Transverse colon (tissue), 4 donors: ENCODE measurements around the gene CGNL1. TPM values are rescaled to one million over a fixed set of nuclear protein-coding genes. Genes with fewer than 3 reads are reported as not detected.
A peak's percentile ranks its signal among the peaks of the same experiment; 100 is the strongest.

Source experiments
- DNase-seq: peaks from one replicate; pipeline ENCODE4 v3.0.0-alpha.2; 2019
- H3K27ac ChIP-seq, 4 donors: fragments of 200-600 bp; sonication (generic); 2 replicates each; pipeline ENCODE4 v1.5.1; 2016 to 2018; ENCODE audit warnings: inconsistent platforms in 4 of 4
- H3K27me3 ChIP-seq: fragments of 200-600 bp; sonication (generic); 2 replicates; pipeline ENCODE4 v1.5.1; 2017; ENCODE audit warnings: inconsistent platforms
- H3K36me3 ChIP-seq, 4 donors: fragments of 200-600 bp; sonication (generic); 2 replicates each; pipeline ENCODE4 v1.5.1; 2017 to 2019; ENCODE audit warnings: inconsistent platforms in 4 of 4
- H3K4me1 ChIP-seq, 4 donors: fragments of 200-600 bp; sonication (generic); 2 replicates each; pipeline ENCODE4 v1.5.1; 2017 to 2020; ENCODE audit warnings: inconsistent platforms in 4 of 4
- H3K4me3 ChIP-seq, 4 donors: fragments of 200-600 bp; sonication (generic); 1 replicate in 1 of 4; 2 replicates in 3 of 4; pipeline versions ENCODE4 v1.5.1 to v1.6.1; 2017 to 2019; ENCODE audit warnings: inconsistent platforms in 4 of 4
- H3K9me3 ChIP-seq, 2 donors: fragments of 200-600 bp; sonication (generic); 2 replicates each; pipeline ENCODE4 v1.5.1; 2017 to 2019; ENCODE audit warnings: inconsistent platforms in 2 of 2
- EP300 ChIP-seq: sonication (generic); formaldehyde crosslinking; IDR thresholded peaks from one replicate; pipeline ENCODE4 v1.6.1; 2017; ENCODE audit warnings: antibody characterized with exemption, low read depth
- POLR2A ChIP-seq: fragments of 450-650 bp; IDR thresholded peaks from one replicate; pipeline ENCODE4 v1.6.1; 2016; ENCODE audit warnings: antibody characterized with exemption, mild to moderate bottlenecking, moderate library complexity
- POLR2AphosphoS5 ChIP-seq, 3 donors: sonication (generic); formaldehyde crosslinking; IDR thresholded peaks; one replicate each; pipeline ENCODE4 v1.6.1; 2016; ENCODE audit warnings: antibody characterized with exemption in 3 of 3
- WGBS, 2 donors: methylation state at CpG; one replicate each; pipeline ENCODE4 v1.1.5; 2018; ENCODE audit warnings: low coverage in 1 of 2; 5-methylcytosine and 5-hydroxymethylcytosine counted together
- in situ Hi-C, 4 donors: fragments of 200-750 bp; cut with MboI; loops; one replicate each; pipeline versions ENCODE4 v1.15.0 to v1.15.1; 2017; ENCODE audit warnings: low sequenced_read_pairs in 3 of 4, low pct_ligation_motif_present in 1 of 4, low pct_unique_long_range_greater_than_20kb in 1 of 4
- intact Hi-C: fragments of 100-400 bp; cut with DNase I; formaldehyde crosslinking; loops from one replicate; pipeline ENCODE4 v1.15.1; 2023; ENCODE audit warnings: low total_unique reads
- total RNA-seq, 4 donors: library from RNA; depleted of rRNA; stranded (reverse); fragments of >200 nt; gene quantifications; one replicate each; pipeline ENCODE4 v1.1.0, GENCODE V29; 2016
- TF ChIP-seq, protein P1 (sequence below), 5 experiments: fragments of 200-600 bp in 3 of 5; fragments of 450-650 bp in 2 of 5; sonication (generic) in 3 of 5; IDR thresholded peaks; 1 replicate in 2 of 5; 2 replicates in 3 of 5; pipeline ENCODE4 v1.5.1; 2016 to 2017; ENCODE audit warnings: antibody characterized with exemption in 5 of 5, inconsistent platforms in 3 of 5, mild to moderate bottlenecking in 2 of 5, moderate library complexity in 1 of 5

CGNL1 gene
- total RNA-seq, 4 donors from 2014 or later, result 1.1 to 2.2 (median 1.8) TPM

GRCh38 chr15:57559875-57560274 is 183.6 kb downstream of the CGNL1 start:
- intact Hi-C loops, result loop anchor here (5.0 kb wide), 2 partner anchors 52 to 307 kb away; no protein-coding TSS in a partner anchor

GRCh38 chr15:57561041-57561711 is 184.9 kb downstream of the CGNL1 start:
- Histone ChIP-seq H3K4me3 (no peak overlapping the region), H3K27ac (peak overlapping the region in 1 of 4 donors; percentile 46), H3K36me3 (no peaks in the 10 kb centered on the region), H3K9me3 (no peaks in the 10 kb centered on the region), H3K4me1 (peaks cover 10 to 28% (median 19%) of the 10 kb centered on the region in 4 donors), H3K27me3 (no peaks in the 10 kb centered on the region)
- intact Hi-C loops (loop anchor here (5.0 kb wide), 2 partner anchors 51 to 306 kb away; no protein-coding TSS in a partner anchor), in situ Hi-C loops (loop anchor here in 3 of 4 donors (5.0 to 25.0 kb wide), 4 partner anchors 51 to 304 kb away; no protein-coding TSS in a partner anchor)
- DNase-seq, result peak; percentile 76
- TF ChIP-seq EP300, result no peak
- TF ChIP-seq, protein P1, sequence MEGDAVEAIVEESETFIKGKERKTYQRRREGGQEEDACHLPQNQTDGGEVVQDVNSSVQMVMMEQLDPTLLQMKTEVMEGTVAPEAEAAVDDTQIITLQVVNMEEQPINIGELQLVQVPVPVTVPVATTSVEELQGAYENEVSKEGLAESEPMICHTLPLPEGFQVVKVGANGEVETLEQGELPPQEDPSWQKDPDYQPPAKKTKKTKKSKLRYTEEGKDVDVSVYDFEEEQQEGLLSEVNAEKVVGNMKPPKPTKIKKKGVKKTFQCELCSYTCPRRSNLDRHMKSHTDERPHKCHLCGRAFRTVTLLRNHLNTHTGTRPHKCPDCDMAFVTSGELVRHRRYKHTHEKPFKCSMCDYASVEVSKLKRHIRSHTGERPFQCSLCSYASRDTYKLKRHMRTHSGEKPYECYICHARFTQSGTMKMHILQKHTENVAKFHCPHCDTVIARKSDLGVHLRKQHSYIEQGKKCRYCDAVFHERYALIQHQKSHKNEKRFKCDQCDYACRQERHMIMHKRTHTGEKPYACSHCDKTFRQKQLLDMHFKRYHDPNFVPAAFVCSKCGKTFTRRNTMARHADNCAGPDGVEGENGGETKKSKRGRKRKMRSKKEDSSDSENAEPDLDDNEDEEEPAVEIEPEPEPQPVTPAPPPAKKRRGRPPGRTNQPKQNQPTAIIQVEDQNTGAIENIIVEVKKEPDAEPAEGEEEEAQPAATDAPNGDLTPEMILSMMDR (IDR thresholded peaks at IDR 0.05), result peak; percentile 86 to 95 (median 92)
- WGBS, 2 donors, result 20 to 35% methylated on average over 4 to 9 of the region's 9 CpGs

More at GRCh38 chr15:57559875-57560274, 183.6 kb downstream of the CGNL1 start:
- no peaks in the 10 kb centered on the region for H3K27me3 ChIP-seq
- peaks cover under 1 to 16% (median 7%) of the 10 kb centered on the region in 4 donors for H3K4me1 ChIP-seq
- H3K27ac ChIP-seq, result peak overlapping the region; percentile 46 to 73 (median 60)
- TF ChIP-seq POLR2A, result no peak
- TF ChIP-seq EP300, result no peak
- TF ChIP-seq, protein P1 (IDR thresholded peaks at IDR 0.05), result peak; percentile 83 to 94 (median 87)
- TF ChIP-seq POLR2AphosphoS5 (IDR thresholded peaks at IDR 0.05), result peak in 1 of 3 donors; percentile 47
- in situ Hi-C loops, result loop anchor here in 3 of 4 donors (5.0 to 25.0 kb wide), 5 partner anchors 52 to 515 kb away; no protein-coding TSS in a partner anchor
- 15 to 17% methylated on average over 1 to 5 of the region's 5 CpGs for WGBS, 2 donors
- no peaks in the 10 kb centered on the region for H3K36me3 ChIP-seq
- H3K4me3 ChIP-seq, result no peak overlapping the region
- peak; percentile 90 for DNase-seq
- no peaks in the 10 kb centered on the region for H3K9me3 ChIP-seq

DNA sequence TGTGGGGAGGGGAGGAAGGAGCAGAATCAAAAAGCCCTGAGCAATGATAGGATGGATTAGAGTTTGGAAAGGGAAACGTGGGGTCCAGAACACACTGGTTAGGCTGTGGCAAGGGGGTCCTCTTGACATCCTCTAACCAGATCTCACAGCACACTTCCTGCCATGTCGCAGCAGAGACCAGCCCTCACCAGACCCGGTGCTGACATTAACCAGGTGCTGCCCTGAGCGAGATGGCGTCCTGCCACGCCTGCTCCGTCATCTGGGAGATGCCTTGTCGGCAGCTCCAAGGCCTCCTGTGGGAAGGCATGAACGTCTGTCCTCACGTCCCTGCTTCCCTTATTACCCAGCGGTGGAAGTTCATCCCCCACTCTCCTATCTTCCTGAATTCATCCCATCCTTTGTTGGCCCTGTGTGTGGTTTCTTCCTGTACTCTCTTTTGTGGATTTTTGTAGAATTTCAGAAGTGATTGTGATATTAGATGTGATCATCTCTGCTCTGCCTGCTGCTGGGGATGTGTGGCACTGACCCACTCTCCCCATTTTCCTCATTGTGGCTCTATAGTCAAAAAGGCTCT is 186.0 kb downstream of the CGNL1 start:
- TF ChIP-seq POLR2A (no peak), EP300 (no peak), POLR2AphosphoS5 (IDR thresholded peaks at IDR 0.05) (no peak)
- TF ChIP-seq, protein P1 (IDR thresholded peaks at IDR 0.05), result no peak
- Histone ChIP-seq H3K4me3 (no peak overlapping the region), H3K27ac (no peak overlapping the region), H3K27me3 (no peaks in the 10 kb centered on the region), H3K9me3 (no peaks in the 10 kb centered on the region), H3K36me3 (no peaks in the 10 kb centered on the region), H3K4me1 (peaks cover 15 to 36% (median 24%) of the 10 kb centered on the region in 4 donors)
- WGBS, 2 donors, result 65 to 67% methylated on average over 1 to 11 of the region's 11 CpGs
- in situ Hi-C loops, result loop anchor here in 3 of 4 donors (5.0 to 25.0 kb wide), 4 partner anchors 50 to 303 kb away; no protein-coding TSS in a partner anchor
- intact Hi-C loops, result loop anchor here (5.0 kb wide), 2 partner anchors 50 to 305 kb away; no protein-coding TSS in a partner anchor
- DNase-seq, result no peak

- H3K27me3 ChIP-seq, result no peaks in the 10 kb centered on the region
- H3K4me1 ChIP-seq, result peaks cover 18 to 47% (median 28%) of the 10 kb centered on the region in 4 donors
- TF ChIP-seq EP300, result no peak
- in situ Hi-C loops, result loop anchor here in 3 of 4 donors (5.0 to 25.0 kb wide), 4 partner anchors 49 to 301 kb away; no protein-coding TSS in a partner anchor
- no peak for DNase-seq
- no peak overlapping the region for H3K4me3 ChIP-seq
- intact Hi-C loops, result loop anchor here (5.0 kb wide), 2 partner anchors 49 to 304 kb away; no protein-coding TSS in a partner anchor
- no peaks in the 10 kb centered on the region for H3K9me3 ChIP-seq
- no peaks in the 10 kb centered on the region for H3K36me3 ChIP-seq
- H3K27ac ChIP-seq, result no peak overlapping the region
- WGBS, 2 donors, result 71 to 86% methylated on average over 4 to 6 of the region's 6 CpGs
Observed at GRCh38 chr15:57563416-57563815, 187.1 kb downstream of the CGNL1 start.
